Keratinocyte (primary cell): Measurements from ENCODE around the gene ENPP3. TPM values are rescaled to one million over a fixed set of nuclear protein-coding genes. Genes with fewer than 3 reads are reported as not detected.

Source experiments
- DNase-seq: peaks from one replicate; pipeline ENCODE4 v3.0.0-alpha.2; 2011; ENCODE audit warnings: low read depth, missing footprints, low spot score
- FAIRE-seq: peaks from 2 replicates; lab custom pipeline; 2011; peaks lifted over from hg19 to GRCh38; lab: Jason Lieb, UNC
- H2AFZ ChIP-seq: 2 replicates; pipeline ENCODE4 v1.6.0; 2012; ENCODE audit warnings: low read length, control low read depth, inconsistent platforms; ENCODE audit not compliant: control insufficient read depth
- H3K27ac ChIP-seq: 2 replicates; pipeline ENCODE4 v1.5.1; 2011; ENCODE audit warnings: low read length; ENCODE audit not compliant: control insufficient read depth, insufficient read depth
- H3K27me3 ChIP-seq: 3 replicates; pipeline ENCODE4 v1.6.0; 2011; ENCODE audit warnings: low read length; ENCODE audit not compliant: control insufficient read depth, insufficient read depth; ENCODE audit errors: extremely low read depth
- H3K36me3 ChIP-seq, 2 experiments: 2 replicates in 1 of 2; 3 replicates in 1 of 2; pipeline ENCODE4 v1.5.1; 2011; ENCODE audit warnings: low read length in 2 of 2, mild to moderate bottlenecking in 1 of 2; ENCODE audit not compliant: control insufficient read depth in 2 of 2, insufficient read depth in 2 of 2; ENCODE audit errors: extremely low read depth in 1 of 2
- H3K4me1 ChIP-seq: 3 replicates; pipeline ENCODE4 v1.5.1; 2011; ENCODE audit warnings: low read length; ENCODE audit not compliant: control insufficient read depth, insufficient read depth; ENCODE audit errors: extremely low read depth
- H3K4me2 ChIP-seq: 3 replicates; pipeline ENCODE4 v1.6.0; 2011; ENCODE audit warnings: low read depth, low read length; ENCODE audit not compliant: control insufficient read depth, insufficient read depth; ENCODE audit errors: extremely low read depth
- H3K4me3 ChIP-seq, 3 experiments: fragments of 200-600 bp in 1 of 3; sonication (generic) in 1 of 3; 2 replicates in 2 of 3; 3 replicates in 1 of 3; pipeline ENCODE4 v1.5.1; 2011 to 2016; ENCODE audit warnings: low read length in 3 of 3, mild to moderate bottlenecking in 3 of 3, control low read depth in 2 of 3, inconsistent platforms in 1 of 3, low read depth in 1 of 3, mixed read lengths in 1 of 3, mixed run types in 1 of 3, moderate library complexity in 1 of 3; ENCODE audit not compliant: control insufficient read depth in 2 of 3, insufficient read depth in 2 of 3; ENCODE audit errors: extremely low read depth in 1 of 3
- H3K79me2 ChIP-seq: 2 replicates; pipeline ENCODE4 v1.6.0; 2012; ENCODE audit warnings: low read length; ENCODE audit not compliant: control insufficient read depth, insufficient read depth
- H3K9ac ChIP-seq: 3 replicates; pipeline ENCODE4 v1.6.0; 2011; ENCODE audit warnings: low read length; ENCODE audit not compliant: control insufficient read depth, insufficient read depth; ENCODE audit errors: extremely low read depth
- H3K9me1 ChIP-seq: 3 replicates; pipeline ENCODE4 v1.6.0; 2011; ENCODE audit warnings: low read length; ENCODE audit not compliant: control insufficient read depth, insufficient read depth; ENCODE audit errors: extremely low read depth
- H3K9me3 ChIP-seq: 2 replicates; pipeline ENCODE4 v1.5.1; 2012; ENCODE audit warnings: low read depth, low read length; ENCODE audit not compliant: control insufficient read depth
- H4K20me1 ChIP-seq: 3 replicates; pipeline ENCODE4 v1.6.0; 2011; ENCODE audit warnings: low read length; ENCODE audit not compliant: control insufficient read depth, insufficient read depth; ENCODE audit errors: extremely low read depth
- CTCF ChIP-seq, 3 experiments: IDR thresholded peaks in 1 of 3; conservative IDR thresholded peaks in 1 of 3; optimal IDR thresholded peaks in 1 of 3; 2 replicates in 2 of 3; 3 replicates in 1 of 3; pipeline versions ENCODE3 to v1.5.1; 2011; ENCODE audit warnings: low read length in 3 of 3, mild to moderate bottlenecking in 3 of 3, moderate library complexity in 2 of 3, control low read depth in 1 of 3, inconsistent platforms in 1 of 3; ENCODE audit not compliant: insufficient read depth in 2 of 3; ENCODE audit errors: extremely low read depth in 1 of 3
- EZH2 ChIP-seq: IDR thresholded peaks from one replicate; pipeline ENCODE4 v1.6.1; 2012; ENCODE audit warnings: inconsistent platforms, mild to moderate bottlenecking, low read length, moderate library complexity
- dilution Hi-C: fragments of 300-500 bp; cut with MboI; formaldehyde crosslinking; loops from one replicate; pipeline ENCODE4 v1.7.0; 2020; ENCODE audit warnings: low sequenced_read_pairs; ENCODE audit not compliant: extremely low pct_ligation_motif_present
- polyA plus RNA-seq, 5 experiments: library from polyadenylated mRNA; depleted of rRNA in 3 of 5; stranded (reverse) in 3 of 5; stranded (forward) in 1 of 5; unstranded in 1 of 5; fragments of >200 nt; gene quantifications; 1 replicate in 1 of 5; 2 replicates in 3 of 5; 3 replicates in 1 of 5; pipeline versions ENCODE4 v1.2.1 to v1.2.3, GENCODE V29; 2011 to 2012; ENCODE audit warnings: missing spikeins in 2 of 5, low read depth in 1 of 5, low replicate concordance in 1 of 5

The ENPP3 gene
- polyA plus RNA-seq, 1 donor (not counting 4 experiments of a cell fraction or from before 2014, with no cell fraction given): not detected

- Histone ChIP-seq H3K9me3 (no peaks in the 10 kb centered on the region), H3K9me1 (no peaks in the 10 kb centered on the region), H3K4me2 (no peak overlapping the region), H3K9ac (no peak overlapping the region), H3K27me3 (no peaks in the 10 kb centered on the region), H3K79me2 (no peaks in the 10 kb centered on the region), H4K20me1 (no peaks in the 10 kb centered on the region), H3K4me1 (no peaks in the 10 kb centered on the region), H3K27ac (no peak overlapping the region), H3K4me3 (no peak overlapping the region), H2AFZ (no peak overlapping the region), H3K36me3 (no peaks in the 10 kb centered on the region)
- TF ChIP-seq CTCF (optimal IDR thresholded peaks at IDR 0.05 in 1 of 3, IDR thresholded peaks at IDR 0.05 in 1 of 3, conservative IDR thresholded peaks at IDR 0.05 in 1 of 3; ENCODE audit: extremely low read depth in 1 of 3, insufficient read depth in 2 of 3, low read length in 3 of 3): no peak
- TF ChIP-seq EZH2: no peak
- DNase-seq (no peak), FAIRE-seq (no peak)
- dilution Hi-C loops: no loop called here
Observed at GRCh38 chr6:131652472-131652871, 15.4 kb downstream of the ENPP3 start.

GRCh38 chr6:131654326-131654725 is 17.2 kb downstream of the ENPP3 start:
- H3K9me1 ChIP-seq: no peaks in the 10 kb centered on the region
- no peak overlapping the region for H3K4me3 ChIP-seq
- H4K20me1 ChIP-seq: no peaks in the 10 kb centered on the region
- no peak for DNase-seq
- no peak for TF ChIP-seq EZH2
- H3K27me3 ChIP-seq: no peaks in the 10 kb centered on the region
- H3K9me3 ChIP-seq: no peaks in the 10 kb centered on the region
- no peaks in the 10 kb centered on the region for H3K79me2 ChIP-seq
- no peak overlapping the region for H3K9ac ChIP-seq
- no peaks in the 10 kb centered on the region for H3K4me1 ChIP-seq
- no peaks in the 10 kb centered on the region for H3K36me3 ChIP-seq
- FAIRE-seq: no peak
- dilution Hi-C loops: no loop called here
- no peak overlapping the region for H3K4me2 ChIP-seq
- H2AFZ ChIP-seq: no peak overlapping the region
- H3K27ac ChIP-seq: no peak overlapping the region

- H4K20me1 ChIP-seq: no peaks in the 10 kb centered on the region
- no peak for TF ChIP-seq CTCF (optimal IDR thresholded peaks at IDR 0.05 in 1 of 3, IDR thresholded peaks at IDR 0.05 in 1 of 3, conservative IDR thresholded peaks at IDR 0.05 in 1 of 3; ENCODE audit: extremely low read depth in 1 of 3, insufficient read depth in 2 of 3, low read length in 3 of 3)
- TF ChIP-seq EZH2: no peak
Observed at GRCh38 chr6:131655387-131655786, 18.3 kb downstream of the ENPP3 start.

More at GRCh38 chr6:131655387-131655786, 18.3 kb downstream of the ENPP3 start:
- no peak for FAIRE-seq
- Histone ChIP-seq H3K27me3 (no peaks in the 10 kb centered on the region), H3K36me3 (no peaks in the 10 kb centered on the region), H3K4me3 (no peak overlapping the region), H3K4me2 (no peak overlapping the region), H3K9me3 (no peaks in the 10 kb centered on the region), H3K9ac (no peak overlapping the region), H3K27ac (no peak overlapping the region), H3K79me2 (no peaks in the 10 kb centered on the region), H2AFZ (no peak overlapping the region), H3K4me1 (no peaks in the 10 kb centered on the region), H3K9me1 (no peaks in the 10 kb centered on the region)
- DNase-seq: no peak
- dilution Hi-C loops: no loop called here
